Peyer's patch (tissue), 4 donors: ENCODE results near the gene OGN.

Experiments used
- CTCF ChIP-seq, 6 experiments: fragments of 450-650 bp in 4 of 6; fragments of 200-600 bp in 2 of 6; sonication (generic) in 1 of 6; IDR thresholded peaks; one replicate each; pipeline ENCODE4 v1.5.1; 2017 to 2019; ENCODE audit warnings: antibody characterized with exemption in 6 of 6, mild to moderate bottlenecking in 3 of 6, moderate library complexity in 1 of 6
- POLR2A ChIP-seq, 2 donors: fragments of 450-650 bp; IDR thresholded peaks; one replicate each; pipeline ENCODE4 v1.5.1; 2017; ENCODE audit warnings: antibody characterized with exemption in 2 of 2, mild to moderate bottlenecking in 2 of 2, moderate library complexity in 2 of 2

DNA sequence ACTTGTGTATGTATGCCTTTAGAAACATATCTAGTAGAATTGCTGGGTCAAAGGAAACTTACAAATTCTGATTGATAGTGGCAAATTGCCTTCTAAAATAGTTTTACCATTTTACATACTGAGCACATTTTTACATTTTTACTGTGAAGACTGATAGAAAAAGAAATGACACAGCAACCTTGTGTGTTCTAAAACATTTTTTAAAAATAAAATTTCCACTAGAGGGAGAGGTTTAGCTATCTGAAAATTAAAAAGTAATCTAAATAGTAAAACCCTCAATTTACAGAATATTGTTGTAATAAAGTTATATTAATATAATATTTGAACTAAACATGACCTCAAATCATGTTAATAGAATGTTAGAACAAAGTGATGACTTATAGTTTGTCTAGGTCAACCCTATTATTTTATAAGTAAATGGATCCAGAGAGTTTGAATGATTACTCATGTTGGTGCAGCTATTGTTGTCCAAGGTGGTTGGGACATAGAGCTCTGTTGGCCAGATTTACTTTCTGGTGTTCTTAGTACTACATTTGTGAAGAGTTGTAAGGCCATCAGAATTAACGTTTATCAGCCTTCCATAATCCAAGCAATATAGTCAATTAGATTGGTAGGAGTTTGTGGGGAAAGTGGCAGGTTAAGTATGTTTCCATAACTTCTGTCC is 61.4 kb downstream of the OGN start:
- peak in 2 of 6 experiments; percentile 28 to 31 for TF ChIP-seq CTCF (IDR thresholded peaks at IDR 0.05)
- no peak for TF ChIP-seq POLR2A (IDR thresholded peaks at IDR 0.05)
